ENCODE measurements around the gene KIF1A. TPM values are rescaled to one million over a fixed set of nuclear protein-coding genes. Genes with fewer than 3 reads are reported as not detected.

KIF1A gene
- polyA plus RNA-seq, 1 donor (not counting 4 experiments of a cell fraction or from before 2014, with no cell fraction given) = not detected

- dilution Hi-C loops (cut with MboI; ENCODE audit: extremely low pct_ligation_motif_present, low sequenced_read_pairs) = no loop called here
- FAIRE-seq = no peak
These were observed 28.0 kb downstream of the KIF1A start for GRCh38 chr2:240791821-240792628.

GRCh38 chr2:240791221-240791800, 28.7 kb downstream of the KIF1A start:
- H3K9me1 ChIP-seq (ENCODE audit: control insufficient read depth, extremely low read depth, insufficient read depth, low read length) = no peaks in the 10 kb centered on the region
- no peaks in the 10 kb centered on the region for H3K9me3 ChIP-seq (ENCODE audit: control insufficient read depth, low read depth, low read length)
- no peak overlapping the region for H3K27ac ChIP-seq (ENCODE audit: control insufficient read depth, insufficient read depth, low read length)
- no peak overlapping the region for H3K4me2 ChIP-seq (ENCODE audit: control insufficient read depth, extremely low read depth, insufficient read depth, low read depth, low read length)
- H3K79me2 ChIP-seq (ENCODE audit: control insufficient read depth, insufficient read depth, low read length) = no peaks in the 10 kb centered on the region
- no peaks in the 10 kb centered on the region for H3K36me3 ChIP-seq (ENCODE audit: control insufficient read depth in 2 of 2, extremely low read depth in 1 of 2, insufficient read depth in 2 of 2, low read length in 2 of 2)
- DNase-seq (ENCODE audit: low read depth, low spot score) (no peak), FAIRE-seq (no peak)
- no peaks in the 10 kb centered on the region for H4K20me1 ChIP-seq (ENCODE audit: control insufficient read depth, extremely low read depth, insufficient read depth, low read length)
- TF ChIP-seq EZH2 (IDR thresholded peaks at IDR 0.05; ENCODE audit: low read length) (no peak), CTCF (optimal IDR thresholded peaks at IDR 0.05 in 1 of 3, IDR thresholded peaks at IDR 0.05 in 1 of 3, conservative IDR thresholded peaks at IDR 0.05 in 1 of 3; ENCODE audit: extremely low read depth in 1 of 3, insufficient read depth in 2 of 3, low read length in 3 of 3) (no peak)
- no peaks in the 10 kb centered on the region for H3K4me1 ChIP-seq (ENCODE audit: control insufficient read depth, extremely low read depth, insufficient read depth, low read length)
- H3K4me3 ChIP-seq (ENCODE audit: control insufficient read depth in 2 of 3, extremely low read depth in 1 of 3, insufficient read depth in 2 of 3, low read depth in 1 of 3, low read length in 3 of 3) = no peak overlapping the region
- no peak overlapping the region for H3K9ac ChIP-seq (ENCODE audit: control insufficient read depth, extremely low read depth, insufficient read depth, low read length)
- H2AFZ ChIP-seq (ENCODE audit: control insufficient read depth, low read length) = no peak overlapping the region
- peaks cover 11% of the 10 kb centered on the region for H3K27me3 ChIP-seq (ENCODE audit: control insufficient read depth, extremely low read depth, insufficient read depth, low read length)
- dilution Hi-C loops (cut with MboI; ENCODE audit: extremely low pct_ligation_motif_present, low sequenced_read_pairs) = no loop called here

More at GRCh38 chr2:240791821-240792628, 28.0 kb downstream of the KIF1A start:
- H3K4me1 ChIP-seq (ENCODE audit: control insufficient read depth, extremely low read depth, insufficient read depth, low read length) = no peaks in the 10 kb centered on the region
- no peaks in the 10 kb centered on the region for H3K36me3 ChIP-seq (ENCODE audit: control insufficient read depth in 2 of 2, extremely low read depth in 1 of 2, insufficient read depth in 2 of 2, low read length in 2 of 2)
- no peak for DNase-seq (ENCODE audit: low read depth, low spot score)
- H3K4me3 ChIP-seq (ENCODE audit: control insufficient read depth in 2 of 3, extremely low read depth in 1 of 3, insufficient read depth in 2 of 3, low read depth in 1 of 3, low read length in 3 of 3) = no peak overlapping the region
- peaks cover 10% of the 10 kb centered on the region for H3K27me3 ChIP-seq (ENCODE audit: control insufficient read depth, extremely low read depth, insufficient read depth, low read length)
- H4K20me1 ChIP-seq (ENCODE audit: control insufficient read depth, extremely low read depth, insufficient read depth, low read length) = no peaks in the 10 kb centered on the region
- H3K4me2 ChIP-seq (ENCODE audit: control insufficient read depth, extremely low read depth, insufficient read depth, low read depth, low read length) = no peak overlapping the region
- no peaks in the 10 kb centered on the region for H3K9me1 ChIP-seq (ENCODE audit: control insufficient read depth, extremely low read depth, insufficient read depth, low read length)
- no peak overlapping the region for H3K27ac ChIP-seq (ENCODE audit: control insufficient read depth, insufficient read depth, low read length)
- H2AFZ ChIP-seq (ENCODE audit: control insufficient read depth, low read length) = no peak overlapping the region
- no peak overlapping the region for H3K9ac ChIP-seq (ENCODE audit: control insufficient read depth, extremely low read depth, insufficient read depth, low read length)
- no peaks in the 10 kb centered on the region for H3K79me2 ChIP-seq (ENCODE audit: control insufficient read depth, insufficient read depth, low read length)
- TF ChIP-seq CTCF (optimal IDR thresholded peaks at IDR 0.05 in 1 of 3, IDR thresholded peaks at IDR 0.05 in 1 of 3, conservative IDR thresholded peaks at IDR 0.05 in 1 of 3; ENCODE audit: extremely low read depth in 1 of 3, insufficient read depth in 2 of 3, low read length in 3 of 3) (no peak), EZH2 (IDR thresholded peaks at IDR 0.05; ENCODE audit: low read length) (no peak)
- H3K9me3 ChIP-seq (ENCODE audit: control insufficient read depth, low read depth, low read length) = no peaks in the 10 kb centered on the region
